Mesenchymal stem cell (in vitro differentiated cells and primary cell): ENCODE data around the gene SRSF6.

ENCODE experiments used
- DNase-seq: peaks from one replicate; pipeline ENCODE4 v3.0.0-alpha.2; 2013
- H2AFZ ChIP-seq: one replicate; pipeline ENCODE4 v1.6.1; 2013; ENCODE audit warnings: low read depth, mild to moderate bottlenecking, control low read depth, inconsistent platforms, low read length, moderate library complexity
- H2AK5ac ChIP-seq: 2 replicates; pipeline ENCODE4 v1.6.1; 2013; ENCODE audit warnings: low read length, moderate library complexity, mild to moderate bottlenecking, inconsistent platforms; ENCODE audit not compliant: severe bottlenecking
- H2BK120ac ChIP-seq: one replicate; pipeline ENCODE4 v1.6.1; 2013; ENCODE audit warnings: low read depth, mild to moderate bottlenecking, inconsistent platforms, low read length, moderate library complexity
- H2BK12ac ChIP-seq, 2 experiments: one replicate each; pipeline ENCODE4 v1.6.1; 2013; ENCODE audit warnings: inconsistent platforms in 2 of 2, low read length in 2 of 2, mild to moderate bottlenecking in 2 of 2, moderate library complexity in 2 of 2, control low read depth in 1 of 2
- H2BK15ac ChIP-seq: one replicate; pipeline ENCODE4 v1.6.1; 2013; ENCODE audit warnings: mild to moderate bottlenecking, low read depth, inconsistent platforms; ENCODE audit not compliant: poor library complexity, severe bottlenecking
- H2BK5ac ChIP-seq: 2 replicates; pipeline ENCODE4 v1.6.1; 2013; ENCODE audit warnings: low read depth, mild to moderate bottlenecking, low read length, control low read depth, inconsistent platforms; ENCODE audit not compliant: poor library complexity, severe bottlenecking
- H3K14ac ChIP-seq, 2 experiments: one replicate each; pipeline ENCODE4 v1.6.1; 2013; ENCODE audit warnings: inconsistent platforms in 2 of 2, low read length in 2 of 2, control low read depth in 1 of 2, mild to moderate bottlenecking in 1 of 2, moderate library complexity in 1 of 2
- H3K18ac ChIP-seq, 2 experiments: one replicate each; pipeline ENCODE4 v1.6.1; 2013; ENCODE audit warnings: inconsistent platforms in 2 of 2, low read length in 2 of 2, control low read depth in 1 of 2, low read depth in 1 of 2, mild to moderate bottlenecking in 1 of 2
- H3K23ac ChIP-seq, 2 experiments: one replicate each; pipeline ENCODE4 v1.6.1; 2013; ENCODE audit warnings: inconsistent platforms in 2 of 2, low read length in 2 of 2, mild to moderate bottlenecking in 2 of 2, moderate library complexity in 2 of 2, control low read depth in 1 of 2
- H3K27ac ChIP-seq: 2 replicates; pipeline ENCODE4 v1.5.1; 2013; ENCODE audit warnings: mild to moderate bottlenecking, moderate library complexity, low read length, control low read depth, inconsistent platforms; ENCODE audit not compliant: poor library complexity, severe bottlenecking
- H3K27me3 ChIP-seq, 2 experiments: 2 replicates each; pipeline versions ENCODE4 v1.6.1 to v1.7.0; 2013; ENCODE audit warnings: low read length in 2 of 2, mild to moderate bottlenecking in 2 of 2, moderate library complexity in 2 of 2, control low read depth in 1 of 2, inconsistent platforms in 1 of 2; ENCODE audit not compliant: control insufficient read depth in 1 of 2, insufficient read depth in 1 of 2
- H3K36me3 ChIP-seq, 2 experiments: 2 replicates each; pipeline versions ENCODE4 v1.6.1 to v1.7.0; 2013; ENCODE audit warnings: low read length in 2 of 2, control low read depth in 1 of 2, inconsistent platforms in 1 of 2, low read depth in 1 of 2, mild to moderate bottlenecking in 1 of 2; ENCODE audit not compliant: insufficient read depth in 2 of 2, control insufficient read depth in 1 of 2
- H3K4ac ChIP-seq, 2 experiments: one replicate each; pipeline ENCODE4 v1.6.1; 2013; ENCODE audit warnings: inconsistent platforms in 2 of 2, low read length in 2 of 2, mild to moderate bottlenecking in 2 of 2, moderate library complexity in 2 of 2, control low read depth in 1 of 2, low read depth in 1 of 2
- H3K4me1 ChIP-seq: 2 replicates; pipeline ENCODE4 v1.6.1; 2013; ENCODE audit warnings: low read depth, low read length, control low read depth; ENCODE audit not compliant: control insufficient read depth, insufficient read depth
- H3K4me2 ChIP-seq: 2 replicates; pipeline ENCODE4 v1.6.1; 2013; ENCODE audit warnings: low read length, mild to moderate bottlenecking, inconsistent platforms; ENCODE audit not compliant: poor library complexity, severe bottlenecking
- H3K4me3 ChIP-seq, 2 experiments: 2 replicates each; pipeline versions ENCODE4 v1.5.1 to v1.7.0; 2013; ENCODE audit warnings: low read length in 2 of 2, mild to moderate bottlenecking in 2 of 2, control low read depth in 1 of 2, low read depth in 1 of 2; ENCODE audit not compliant: insufficient read depth in 1 of 2
- H3K79me1 ChIP-seq: replicated peaks from 2 replicates; pipeline ENCODE4 v1.6.1; 2013; ENCODE audit warnings: mild to moderate bottlenecking, control low read depth, low read length, inconsistent platforms; ENCODE audit not compliant: poor library complexity, severe bottlenecking
- H3K9ac ChIP-seq: 2 replicates; pipeline ENCODE4 v1.7.0; 2013; ENCODE audit warnings: mild to moderate bottlenecking, low read length, moderate library complexity
- H3K9me3 ChIP-seq: 2 replicates; pipeline ENCODE4 v1.7.0; 2013; ENCODE audit warnings: mild to moderate bottlenecking, low read length; ENCODE audit not compliant: control insufficient read depth
- H4K8ac ChIP-seq: one replicate; pipeline ENCODE4 v1.6.1; 2013; ENCODE audit warnings: inconsistent platforms, mild to moderate bottlenecking, low read length, moderate library complexity
- H4K91ac ChIP-seq: one replicate; pipeline ENCODE4 v1.6.1; 2013; ENCODE audit warnings: mild to moderate bottlenecking, low read length, inconsistent platforms
- WGBS: methylation state at CpG from one replicate; pipeline ENCODE4 v1.1.7; 2013; ENCODE audit warnings: mixed read lengths; 5-methylcytosine and 5-hydroxymethylcytosine counted together

SRSF6 gene

DNA sequence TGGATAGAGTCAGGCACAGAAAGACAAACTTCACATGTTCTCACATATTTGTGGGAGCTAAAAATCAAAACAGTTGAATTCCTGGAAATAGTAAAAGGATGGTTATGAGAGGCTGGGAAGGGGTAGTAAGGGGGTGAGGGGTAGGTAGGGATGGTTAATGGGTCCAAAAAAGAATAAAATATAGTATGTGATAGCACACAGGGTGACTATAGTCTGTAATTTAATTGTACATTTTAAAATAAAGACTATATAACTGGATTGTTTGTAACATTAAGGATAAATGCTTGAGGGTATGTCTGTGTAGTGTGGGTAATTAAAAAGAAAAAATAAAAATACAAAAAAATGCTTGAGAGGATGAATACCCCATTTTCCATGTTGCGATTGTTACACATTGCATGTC lies 9.9 kb downstream of the SRSF6 start:
- no peak overlapping the region for H2AFZ ChIP-seq
- no peak overlapping the region for H3K9ac ChIP-seq
- H3K4ac ChIP-seq, result no peak overlapping the region
- no peak overlapping the region for H3K4me2 ChIP-seq
- no peak overlapping the region for H4K91ac ChIP-seq
- H2AK5ac ChIP-seq, result no peak overlapping the region
- no peak overlapping the region for H4K8ac ChIP-seq
- peaks cover 38 to 86% of the 10 kb centered on the region in 2 experiments for H3K36me3 ChIP-seq
- H2BK12ac ChIP-seq, result no peak overlapping the region
- no peaks in the 10 kb centered on the region for H3K9me3 ChIP-seq
- no peak overlapping the region for H3K4me3 ChIP-seq
- no peak overlapping the region for H3K18ac ChIP-seq
- no peak overlapping the region for H3K27ac ChIP-seq
- no peak overlapping the region for H3K23ac ChIP-seq
- no peak overlapping the region for H2BK120ac ChIP-seq
- H3K4me1 ChIP-seq, result peaks cover 11% of the 10 kb centered on the region
- no peak overlapping the region for H3K14ac ChIP-seq
- H3K79me1 ChIP-seq, result peaks cover 15% of the 10 kb centered on the region
- H2BK15ac ChIP-seq, result no peak overlapping the region
- no peak overlapping the region for H2BK5ac ChIP-seq
- H3K27me3 ChIP-seq, result no peaks in the 10 kb centered on the region
- WGBS, result no CpG with 5 or more reads among the region's 1 CpG
- no peak for DNase-seq

DNA sequence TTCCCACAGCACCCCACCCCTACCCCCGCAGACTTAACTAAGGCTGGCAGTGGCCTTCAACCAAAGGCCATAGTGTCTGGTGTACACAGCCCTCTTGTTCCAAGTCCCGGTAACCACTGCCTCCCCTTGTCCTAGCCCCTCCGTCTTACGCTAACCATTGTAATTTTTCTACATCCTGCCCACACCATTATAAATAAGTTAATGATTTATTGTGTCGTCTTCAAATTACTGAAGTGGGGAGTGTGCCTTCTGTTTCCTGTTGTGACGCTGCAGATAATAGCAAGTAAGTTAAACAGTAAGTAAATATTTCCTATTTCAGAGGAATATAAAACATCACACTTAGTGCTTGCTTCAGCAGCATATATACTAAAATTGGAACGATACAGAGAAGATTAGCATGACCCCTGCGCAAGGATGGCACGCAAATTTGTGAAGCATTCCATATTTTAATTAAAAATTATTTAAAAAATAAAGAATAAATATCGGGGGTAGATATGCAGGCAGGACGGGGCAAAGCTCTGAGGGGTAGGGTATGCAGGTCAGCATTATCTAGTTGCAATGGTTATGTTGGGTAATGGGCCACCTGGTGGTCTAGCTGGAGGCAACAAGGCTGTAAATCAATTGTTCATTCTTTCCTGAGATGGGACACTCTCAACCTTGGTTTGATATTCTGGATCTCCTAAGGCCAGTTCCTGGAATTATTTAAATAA lies 15.1 kb downstream of the SRSF6 start:
- H3K27ac ChIP-seq, result no peak overlapping the region
- H3K27me3 ChIP-seq, result no peaks in the 10 kb centered on the region
- no peak overlapping the region for H3K4me3 ChIP-seq
- H2AFZ ChIP-seq, result no peak overlapping the region
- peaks cover 8% of the 10 kb centered on the region for H3K4me1 ChIP-seq
- DNase-seq, result no peak
- no peak overlapping the region for H3K4ac ChIP-seq
- peaks cover 5% of the 10 kb centered on the region for H3K79me1 ChIP-seq
- H4K91ac ChIP-seq, result no peak overlapping the region
- H3K4me2 ChIP-seq, result no peak overlapping the region
- no peak overlapping the region for H3K23ac ChIP-seq
- H2BK5ac ChIP-seq, result no peak overlapping the region
- H3K9me3 ChIP-seq, result no peaks in the 10 kb centered on the region
- no peak overlapping the region for H4K8ac ChIP-seq
- H3K14ac ChIP-seq, result no peak overlapping the region
- no peak overlapping the region for H2BK120ac ChIP-seq
- WGBS, result 96% methylated on average over 7 of the region's 11 CpGs
- peaks cover 16 to 37% of the 10 kb centered on the region in 2 experiments for H3K36me3 ChIP-seq
- no peak overlapping the region for H2BK12ac ChIP-seq
- H2BK15ac ChIP-seq, result no peak overlapping the region
- no peak overlapping the region for H2AK5ac ChIP-seq
- no peak overlapping the region for H3K18ac ChIP-seq
- no peak overlapping the region for H3K9ac ChIP-seq

DNA sequence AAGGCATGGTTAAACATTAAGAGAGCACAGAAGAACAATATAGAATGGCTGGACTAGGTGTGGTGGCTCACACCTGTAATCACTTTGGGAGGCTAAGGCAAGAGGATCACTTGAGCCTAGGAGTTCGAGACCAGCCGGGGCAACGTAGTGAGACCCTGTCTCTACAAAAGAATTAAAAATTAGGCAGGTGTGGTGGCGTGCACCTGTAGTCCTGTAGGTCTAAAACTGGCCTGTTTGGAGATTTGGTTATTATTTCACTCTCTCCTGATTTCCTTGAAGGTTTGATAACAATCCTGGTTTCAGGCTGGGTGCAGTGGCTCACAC lies 15.6 kb downstream of the SRSF6 start:
- WGBS, result 93% methylated on average over 4 of the region's 4 CpGs

DNA sequence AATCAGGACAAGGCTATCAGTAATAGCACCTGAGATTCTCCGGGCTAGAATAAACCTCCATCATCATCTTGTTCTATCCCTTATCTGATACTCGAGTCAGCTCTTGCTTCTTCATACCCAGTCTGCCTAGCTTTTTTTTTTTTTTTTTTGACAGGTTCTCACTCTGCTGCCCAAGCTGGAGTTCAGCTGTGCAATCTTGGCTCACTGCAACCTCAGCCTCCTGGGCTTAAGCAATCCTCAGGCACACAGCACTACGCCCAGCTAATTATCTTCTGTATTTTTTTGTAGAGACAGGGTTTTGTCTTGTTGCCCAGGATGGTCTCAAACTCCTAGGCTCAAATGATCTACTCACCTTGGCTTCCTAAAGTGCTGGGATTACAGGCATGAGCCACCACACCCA lies 19.5 kb downstream of the SRSF6 start:
- H3K27ac ChIP-seq, result no peak overlapping the region
- H3K18ac ChIP-seq, result no peak overlapping the region
- WGBS, result 85% methylated on average over 3 of the region's 3 CpGs
- no peak overlapping the region for H2BK5ac ChIP-seq
- H3K4me3 ChIP-seq, result no peak overlapping the region
- no peaks in the 10 kb centered on the region for H3K79me1 ChIP-seq
- DNase-seq, result no peak
- H2BK12ac ChIP-seq, result no peak overlapping the region
- no peaks in the 10 kb centered on the region for H3K9me3 ChIP-seq
- H3K23ac ChIP-seq, result no peak overlapping the region
- H2BK120ac ChIP-seq, result no peak overlapping the region
- no peak overlapping the region for H4K91ac ChIP-seq
- peaks cover 0 to 7% of the 10 kb centered on the region in 2 experiments for H3K27me3 ChIP-seq
- no peak overlapping the region for H3K4me2 ChIP-seq
- H3K4me1 ChIP-seq, result peaks cover 2% of the 10 kb centered on the region
- H2BK15ac ChIP-seq, result no peak overlapping the region
- no peak overlapping the region for H4K8ac ChIP-seq
- H3K9ac ChIP-seq, result no peak overlapping the region
- H3K4ac ChIP-seq, result no peak overlapping the region
- H2AFZ ChIP-seq, result no peak overlapping the region
- H2AK5ac ChIP-seq, result no peak overlapping the region
- H3K14ac ChIP-seq, result no peak overlapping the region
- peaks cover 0 to 7% of the 10 kb centered on the region in 2 experiments for H3K36me3 ChIP-seq

More for the DNA sequence above, 15.6 kb downstream of the SRSF6 start:
- Histone ChIP-seq H3K36me3 (peaks cover 13 to 36% of the 10 kb centered on the region in 2 experiments), H4K91ac (no peak overlapping the region), H4K8ac (no peak overlapping the region), H2BK5ac (no peak overlapping the region), H3K4me2 (no peak overlapping the region), H3K9ac (no peak overlapping the region), H3K23ac (no peak overlapping the region), H3K9me3 (no peaks in the 10 kb centered on the region), H3K4me3 (no peak overlapping the region), H3K27me3 (no peaks in the 10 kb centered on the region), H3K4me1 (peaks cover 8% of the 10 kb centered on the region), H2BK12ac (no peak overlapping the region), H2AK5ac (no peak overlapping the region), H3K4ac (no peak overlapping the region), H3K14ac (no peak overlapping the region), H3K79me1 (peaks cover 4% of the 10 kb centered on the region), H2AFZ (no peak overlapping the region), H2BK120ac (no peak overlapping the region), H3K18ac (no peak overlapping the region), H2BK15ac (no peak overlapping the region), H3K27ac (no peak overlapping the region)
- DNase-seq, result no peak
